NCI-H1092 treated with DMSO at 0.1 percent for 48 hours (cell line): ENCODE data around the gene MOCS3.

ENCODE experiments used
- DNase-seq: peaks from one replicate; lab custom pipeline; 2025; lab: John Stamatoyannopoulos, UW

The MOCS3 gene

GRCh38 chr20:51012357-51012756, 53.7 kb downstream of the MOCS3 start:
- DNase-seq = no peak
